ENCODE data around the gene ZNF524.
A peak's percentile ranks its signal among the peaks of the same experiment; 100 is the strongest.
"Not testable (repeated sequence)": the region's sequence is repeated elsewhere in the genome, so short reads cannot be mapped to it uniquely, and the experiment has no call there.

Gene ZNF524, protein sequence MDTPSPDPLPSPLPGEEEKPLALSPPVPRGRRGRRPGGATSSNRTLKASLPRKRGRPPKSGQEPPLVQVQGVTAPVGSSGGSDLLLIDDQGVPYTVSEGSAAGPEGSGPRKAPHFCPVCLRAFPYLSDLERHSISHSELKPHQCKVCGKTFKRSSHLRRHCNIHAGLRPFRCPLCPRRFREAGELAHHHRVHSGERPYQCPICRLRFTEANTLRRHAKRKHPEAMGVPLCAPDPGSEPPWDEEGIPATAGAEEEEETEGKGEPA

DNA sequence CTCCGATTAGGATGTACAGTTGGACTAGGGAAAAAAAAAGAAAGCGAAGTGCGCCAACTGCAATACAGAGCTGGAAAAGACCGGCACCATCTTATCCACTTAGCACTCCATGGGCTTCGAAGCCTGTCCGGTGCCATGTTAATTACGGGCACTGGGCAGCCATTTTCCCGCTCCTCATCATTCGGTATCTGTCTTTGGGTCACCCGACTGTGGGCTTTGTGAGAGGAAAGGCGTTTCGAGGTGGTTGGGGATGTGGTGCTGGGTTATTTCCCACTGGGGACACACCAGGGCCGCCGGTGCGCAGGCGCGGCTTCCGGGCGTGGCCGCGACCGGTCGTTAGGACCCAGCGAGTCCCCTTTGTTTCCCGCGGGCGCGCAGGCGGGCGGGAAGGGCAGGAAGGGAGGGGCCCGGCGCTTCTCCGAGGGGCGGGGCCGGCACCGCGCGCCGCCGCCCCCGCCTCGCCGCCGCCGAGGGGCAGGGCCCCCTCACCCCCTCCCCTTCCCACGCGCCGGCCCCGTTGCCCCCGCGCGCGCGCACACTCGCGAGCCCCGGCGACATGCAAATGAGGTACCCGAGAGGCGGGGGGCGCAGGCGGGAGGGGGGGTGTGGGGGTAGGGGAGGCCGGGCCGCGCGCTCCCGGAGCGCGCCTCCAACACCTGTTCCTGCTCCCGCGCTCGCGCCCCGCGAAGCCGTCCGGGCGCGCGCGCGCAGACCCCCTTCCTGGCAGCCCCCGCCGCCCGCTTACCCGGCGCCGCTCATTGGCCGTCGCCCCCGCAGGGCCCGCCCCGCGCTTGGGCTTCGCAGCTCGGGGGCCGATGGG lies at the start of gene ZNF524:
Gene ZNF524 (plus strand): TSS at position 447 of the 820 bp plus-strand sequence. CDS start 1,825 bp downstream, outside the sequence.
- DNase-seq, result peak; percentile 90

DNA sequence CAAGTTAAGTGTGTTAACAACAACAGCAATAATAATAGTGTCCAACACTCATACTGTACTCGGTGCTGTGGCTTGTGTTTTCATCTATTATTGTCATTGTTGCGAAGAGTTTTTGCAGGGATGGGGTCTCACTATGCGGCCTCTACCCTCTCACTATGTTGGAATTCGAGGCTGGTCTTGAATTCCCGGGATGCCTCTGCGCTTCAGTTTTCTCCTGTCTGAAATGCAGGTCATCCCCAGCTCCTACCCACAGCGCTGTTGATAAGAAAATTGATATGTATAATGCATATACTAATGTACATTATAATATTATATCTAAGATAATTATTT lies 49.8 kb upstream of the ZNF524 start:
- DNase-seq, result no peak

DNA sequence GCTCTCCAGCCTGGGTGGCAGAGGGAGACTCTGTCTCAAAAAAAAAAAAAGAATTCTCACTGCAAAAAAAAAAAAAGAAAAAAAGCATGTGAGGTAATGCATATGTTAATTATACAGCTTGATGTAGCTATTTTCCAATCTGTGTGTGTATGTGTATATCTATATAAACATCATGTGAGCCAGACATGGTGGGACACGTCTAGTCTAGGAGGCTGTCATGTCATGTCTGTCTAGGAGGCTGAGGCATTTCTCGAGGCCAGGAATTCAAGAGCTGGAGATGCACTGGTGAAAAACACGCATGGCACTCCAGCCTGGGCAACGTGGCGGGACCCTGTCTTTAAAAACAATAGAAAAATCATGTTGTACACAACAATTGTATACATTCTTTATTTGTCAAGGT lies 47.9 kb upstream of the ZNF524 start:
- DNase-seq, result no peak

DNA sequence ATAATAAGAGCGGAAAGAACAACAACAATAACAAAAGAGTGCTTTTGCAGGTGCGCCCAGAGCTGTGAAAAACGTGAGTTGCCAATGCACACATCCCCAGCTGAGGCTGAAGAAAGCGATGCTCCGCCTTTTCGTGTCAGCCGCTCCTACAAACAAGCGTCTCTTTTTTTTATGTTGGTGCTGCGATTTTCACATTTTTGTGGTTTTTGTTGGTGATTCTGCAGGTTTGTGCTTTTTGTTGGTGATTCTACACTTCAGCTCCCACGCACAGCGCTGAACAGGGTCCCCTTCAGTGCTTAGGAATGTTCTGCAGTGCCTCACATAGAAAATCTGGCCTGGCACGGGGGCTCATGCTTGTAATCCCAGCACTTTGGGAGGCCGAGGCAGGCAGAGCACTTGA lies 47.5 kb upstream of the ZNF524 start:
- DNase-seq, result no peak

DNA sequence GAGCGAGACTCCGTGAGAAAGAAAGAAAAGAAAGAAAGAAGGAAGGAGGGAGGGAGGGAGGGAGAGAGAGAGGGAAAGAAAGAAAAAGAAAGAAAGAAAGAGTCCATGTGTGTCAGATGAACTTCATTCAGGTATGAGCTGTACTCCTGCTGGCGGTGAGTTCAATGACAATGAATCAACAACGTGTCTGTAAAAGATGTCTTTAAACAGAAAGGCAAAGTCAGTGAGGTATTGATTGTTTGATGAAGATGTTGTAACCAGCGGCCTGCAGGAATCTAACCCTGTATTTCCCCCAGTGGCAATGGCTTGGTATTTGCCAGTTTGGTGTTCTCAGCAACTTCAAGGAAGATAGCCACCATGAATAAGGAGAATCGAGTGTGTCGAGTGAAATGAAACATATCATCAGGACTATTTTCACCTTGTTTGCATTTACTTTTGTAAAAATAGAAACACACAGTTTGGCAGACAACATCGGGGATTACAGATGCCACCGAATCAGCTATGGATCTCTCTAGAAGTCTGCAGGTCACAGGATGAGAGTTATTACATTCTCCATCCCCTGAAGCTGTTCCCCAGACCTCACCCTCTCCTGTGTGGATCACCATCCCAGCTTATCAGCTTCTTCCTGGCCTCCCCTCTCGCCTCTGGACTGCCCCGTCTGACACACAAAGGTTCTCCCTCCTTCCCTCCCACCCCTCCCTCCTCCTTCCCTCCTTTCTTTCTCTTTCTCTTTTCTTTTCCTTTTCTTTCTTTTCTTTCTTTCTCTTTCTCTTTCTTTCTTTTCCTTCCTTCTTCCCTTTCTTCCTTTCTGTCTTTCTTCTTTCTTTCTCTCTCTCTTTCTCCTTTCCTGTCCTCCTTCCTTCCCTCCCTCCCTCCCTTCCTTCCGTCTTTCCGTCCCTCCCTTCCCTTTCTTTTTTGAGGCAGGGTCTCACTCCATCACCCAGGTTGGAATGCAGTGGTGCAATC lies 46.6 kb upstream of the ZNF524 start:
- no peak for DNase-seq

DNA sequence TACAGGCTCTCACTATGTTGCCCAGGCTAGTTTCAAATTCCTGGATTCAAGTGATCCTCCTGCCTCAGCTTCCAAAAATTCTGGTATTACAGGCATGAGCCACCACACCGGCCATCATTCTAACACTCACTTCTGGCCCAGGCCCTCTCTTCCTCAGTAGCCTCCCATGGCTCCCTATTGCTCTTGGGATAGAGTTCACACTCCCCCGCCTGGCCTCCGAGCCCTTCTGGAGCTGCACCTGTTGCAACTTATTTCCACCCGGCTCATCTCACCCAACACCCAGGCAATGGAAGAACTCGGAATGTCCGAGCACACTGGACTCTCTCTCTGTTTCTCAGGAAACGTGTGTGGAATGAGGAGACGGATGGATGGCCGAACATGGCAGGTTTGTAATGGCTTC lies 45.8 kb upstream of the ZNF524 start:
- no peak for DNase-seq

DNA sequence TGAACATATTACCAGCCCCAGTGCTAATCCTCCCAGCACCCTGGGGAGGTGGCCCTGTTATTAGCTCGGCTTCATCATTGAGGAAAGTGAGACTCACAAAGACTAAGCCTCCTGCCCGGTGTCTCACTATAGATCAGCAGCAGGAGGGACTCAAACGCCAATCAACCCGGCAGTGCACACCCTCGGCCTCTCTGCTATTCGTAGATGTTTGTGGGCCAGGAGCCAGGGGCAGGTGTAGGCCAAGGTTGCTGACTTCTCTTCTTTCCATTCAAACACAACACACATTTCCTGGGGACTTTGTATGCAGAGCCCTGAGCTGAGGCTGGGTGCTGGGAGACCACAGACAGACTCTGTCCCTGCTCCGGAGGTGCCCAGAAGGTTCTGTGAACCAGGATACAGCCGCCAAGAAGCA lies 45.3 kb upstream of the ZNF524 start:
- no peak for DNase-seq

DNA sequence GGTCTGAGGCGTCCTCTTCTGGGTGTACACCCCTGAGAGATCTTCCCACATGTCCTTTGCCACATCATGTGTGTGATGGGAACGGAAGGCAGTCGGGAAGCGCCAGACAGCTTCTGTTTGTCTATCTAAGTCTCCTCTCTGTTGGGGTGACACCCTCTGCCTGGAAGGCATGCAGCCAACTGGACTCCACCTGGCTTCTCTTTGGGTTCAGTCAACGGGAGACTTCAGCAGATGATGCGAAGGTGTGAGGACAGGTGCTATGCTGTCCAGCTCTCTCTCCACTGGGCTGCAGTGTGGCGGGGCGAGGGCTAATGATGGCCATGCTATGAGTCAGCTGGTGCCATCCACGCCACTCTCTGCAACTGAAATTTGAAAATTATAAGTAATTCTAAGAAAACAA lies 40.4 kb upstream of the ZNF524 start:
- no peak for DNase-seq

DNA sequence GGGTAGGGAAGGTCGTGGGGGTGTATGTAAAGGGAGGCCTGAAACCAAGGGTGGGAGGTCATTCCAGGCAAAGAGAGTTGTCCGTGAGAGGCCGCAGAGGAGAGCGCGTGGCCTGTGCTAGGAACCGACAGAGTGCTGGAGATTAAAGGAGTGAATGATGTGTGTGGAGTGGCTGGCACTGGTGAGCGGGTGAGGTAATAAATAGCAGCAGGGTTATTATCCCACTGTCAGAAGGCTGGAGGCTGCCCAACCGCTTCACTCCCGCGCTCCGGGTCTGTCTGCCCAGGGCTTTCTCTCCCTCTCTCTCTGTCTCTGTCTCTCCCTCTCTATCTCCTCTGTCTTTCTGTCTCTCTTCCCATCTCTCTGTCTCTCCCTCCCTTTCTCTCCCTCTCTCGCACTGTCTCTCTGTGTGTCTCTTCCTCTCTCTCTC lies 36.8 kb upstream of the ZNF524 start:
- no peak for DNase-seq

DNA sequence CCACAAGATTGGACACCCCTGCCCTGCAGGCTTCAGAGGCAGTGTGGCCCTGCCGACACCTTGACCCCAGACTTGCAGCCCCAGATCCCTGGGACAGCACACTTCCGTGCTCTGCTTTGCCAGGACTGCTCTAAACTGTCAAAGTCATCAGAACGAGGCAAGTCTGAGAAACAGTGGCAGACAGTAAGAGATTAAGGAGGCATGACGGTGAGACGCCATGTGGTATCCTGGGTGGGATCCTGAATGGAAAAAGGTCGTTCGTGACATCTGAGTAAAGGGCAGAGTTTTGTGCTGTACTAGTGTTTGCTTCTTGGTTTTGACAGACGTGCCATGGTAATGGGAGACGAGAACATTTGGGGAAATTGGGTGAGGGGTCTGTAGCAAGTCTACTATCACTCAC lies 33.3 kb upstream of the ZNF524 start:
- no peak for DNase-seq

DNA sequence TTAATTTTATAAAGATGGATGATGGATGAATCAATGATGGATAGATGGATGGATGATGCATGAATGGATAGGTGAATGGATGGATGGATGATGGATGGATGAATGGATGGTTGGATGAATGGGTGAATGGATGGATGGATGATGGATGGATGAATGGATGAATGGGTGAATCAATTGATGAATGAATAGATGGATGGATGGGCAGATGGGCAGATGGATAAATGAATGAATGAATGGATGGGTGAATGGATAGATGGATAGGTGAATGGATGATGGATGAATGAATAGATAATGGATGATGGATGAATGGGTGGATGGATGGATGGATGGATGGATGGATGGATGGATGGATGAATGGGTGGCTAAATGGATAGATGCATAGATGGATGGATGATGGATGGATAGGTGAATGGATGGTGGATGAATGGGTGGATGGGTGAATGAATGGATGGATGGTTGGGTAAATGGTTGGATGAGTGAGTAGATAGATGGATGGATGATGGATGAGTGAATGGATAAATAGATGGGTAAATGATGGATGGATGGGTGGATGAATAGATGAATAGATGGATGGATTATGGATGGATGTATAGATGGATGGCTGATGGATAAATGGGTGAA lies 32.3 kb upstream of the ZNF524 start:
- no peak for DNase-seq

DNA sequence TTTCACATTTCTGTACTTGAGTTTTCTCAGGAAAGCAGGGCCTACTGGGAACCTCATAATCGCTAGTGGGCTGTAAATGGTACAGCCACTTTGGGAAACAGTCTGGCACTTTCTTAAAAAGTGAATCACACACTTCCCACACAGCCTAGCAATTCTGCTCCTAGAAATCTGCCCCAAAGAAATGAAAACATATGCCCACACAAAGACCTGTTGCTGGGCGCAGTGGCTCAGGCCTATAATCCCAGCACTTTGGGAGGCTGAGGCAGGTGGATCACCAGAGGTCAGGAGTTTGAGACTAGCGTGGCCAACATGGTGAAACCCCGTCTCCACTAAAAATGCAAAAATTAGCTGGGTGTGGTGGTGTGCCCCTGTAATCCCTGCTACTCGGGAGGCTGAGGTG lies 30.6 kb upstream of the ZNF524 start:
- not testable (repeated sequence) for DNase-seq

DNA sequence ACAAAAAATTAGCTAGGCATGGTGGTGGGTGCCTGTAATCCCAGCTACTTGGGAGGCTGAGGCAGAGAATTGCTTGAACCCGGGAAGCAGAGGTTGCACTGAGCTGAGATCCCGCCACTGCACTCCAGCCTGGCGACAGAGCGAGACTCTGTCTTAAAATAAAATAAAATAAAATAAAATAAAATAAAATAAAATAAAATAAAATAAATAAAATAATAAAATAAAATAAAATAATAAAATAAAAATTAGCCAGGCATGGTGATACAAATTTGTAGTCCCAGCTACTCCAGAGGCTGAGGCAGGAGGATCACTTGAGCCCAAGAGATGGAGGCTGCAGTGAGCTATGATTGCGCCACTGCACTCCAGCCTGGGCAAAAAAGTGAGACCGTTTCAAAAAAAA lies 26.2 kb upstream of the ZNF524 start:
- not testable (repeated sequence) for DNase-seq

DNA sequence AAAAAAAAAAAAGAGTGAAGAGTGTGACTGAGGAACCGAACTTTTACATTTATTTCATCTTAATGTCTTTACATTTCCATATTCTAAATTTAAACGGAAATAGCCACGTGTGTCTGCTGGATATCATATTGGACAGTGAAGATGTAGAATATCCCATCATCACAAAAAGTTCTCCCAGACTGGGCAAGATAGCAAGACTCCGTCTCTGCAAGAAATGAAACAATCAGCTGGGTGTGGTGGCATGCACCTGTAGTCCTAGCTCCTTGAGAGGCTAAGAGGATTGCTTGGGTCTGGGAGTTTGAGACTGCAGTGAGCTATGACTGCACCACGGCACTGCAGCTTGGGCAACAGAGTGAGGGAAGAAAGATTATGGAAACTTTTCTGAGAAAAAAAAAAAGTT lies 23.3 kb upstream of the ZNF524 start:
- no peak for DNase-seq

DNA sequence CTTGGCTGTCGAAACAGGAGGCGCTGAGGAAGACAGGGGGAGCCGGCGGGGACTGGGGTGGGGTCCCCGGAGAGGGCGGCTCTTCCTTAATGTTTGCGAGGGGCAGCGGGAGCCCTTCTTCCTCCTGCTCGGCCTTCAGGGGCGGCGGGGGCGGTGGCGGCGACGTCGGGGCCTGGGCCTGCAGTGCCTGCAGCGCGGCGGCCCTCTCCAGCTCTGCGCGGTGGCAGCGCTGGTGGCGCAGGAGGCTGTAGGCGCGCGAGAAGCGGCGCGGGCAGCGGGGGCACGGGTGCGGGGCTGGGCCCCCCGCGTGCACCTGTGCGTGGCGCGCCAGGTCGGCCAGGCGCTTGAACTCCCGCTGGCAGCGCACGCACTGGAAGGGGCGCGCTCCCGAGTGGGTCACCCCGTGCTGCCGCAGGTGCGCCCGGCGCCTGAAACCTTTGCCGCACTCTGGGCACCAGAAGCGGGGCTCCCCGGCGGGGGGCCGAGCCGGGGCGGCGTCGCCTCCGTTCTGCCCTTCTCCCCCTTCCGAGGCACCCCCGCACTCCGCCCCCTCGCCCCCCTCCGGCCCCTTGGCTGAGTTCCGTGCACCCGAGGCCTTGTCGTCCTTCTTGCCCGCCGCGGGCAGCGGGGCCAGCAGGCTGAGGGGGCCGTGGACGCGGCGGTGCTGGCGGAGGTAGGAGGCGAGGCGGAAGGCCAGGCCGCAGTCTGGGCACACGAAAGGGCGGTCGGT lies 21.9 kb upstream of the ZNF524 start:
- DNase-seq, result no peak

DNA sequence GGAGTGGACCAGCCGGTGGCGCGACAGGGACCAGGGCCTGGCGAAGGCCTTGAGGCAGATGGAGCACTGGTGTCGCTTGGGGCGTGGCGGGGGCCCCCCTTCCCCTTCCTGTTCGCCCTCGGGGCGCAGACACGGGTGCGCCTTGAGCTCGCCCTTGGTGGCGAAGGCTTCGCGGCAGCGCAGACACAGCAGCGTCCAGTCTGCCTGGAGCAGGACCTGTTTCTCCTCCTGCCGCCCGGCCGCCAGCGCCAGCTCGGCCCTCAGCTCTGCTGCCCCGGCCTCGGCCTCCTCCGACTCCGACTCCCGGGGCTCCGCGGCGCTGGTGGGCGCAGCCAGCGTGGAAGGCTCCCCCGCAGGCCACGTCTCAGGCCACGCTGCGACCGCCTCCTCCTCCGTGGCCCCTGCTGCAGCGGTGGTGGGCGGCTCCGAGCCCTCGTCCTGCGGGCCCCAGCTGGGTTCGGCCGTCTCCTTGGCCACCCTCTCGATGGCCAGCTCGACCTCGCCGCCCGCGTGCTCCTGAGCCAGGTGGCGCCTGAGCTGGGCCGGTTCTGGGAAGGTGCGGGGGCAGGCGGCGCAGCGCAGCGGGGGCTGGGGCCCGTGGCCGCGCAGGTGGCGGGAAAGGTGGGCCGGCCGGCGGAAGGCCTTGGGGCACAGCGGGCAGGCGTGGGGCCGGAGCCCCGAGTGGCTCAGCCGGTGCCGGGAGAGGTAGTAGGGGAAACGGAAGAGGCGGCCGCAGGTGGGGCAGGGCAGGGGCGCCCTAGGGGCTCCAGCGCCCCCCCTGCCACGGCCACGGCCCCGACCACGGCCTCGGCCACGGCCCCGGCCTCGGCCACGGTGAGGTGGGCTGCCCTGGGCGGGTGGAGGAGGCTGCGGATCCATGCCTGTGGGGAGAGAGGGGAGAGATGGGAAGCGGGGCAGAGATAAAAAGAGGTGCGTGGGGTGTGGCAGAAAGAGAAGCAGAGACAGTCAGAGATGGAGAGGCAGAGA lies 21.0 kb upstream of the ZNF524 start:
- no peak for DNase-seq

DNA sequence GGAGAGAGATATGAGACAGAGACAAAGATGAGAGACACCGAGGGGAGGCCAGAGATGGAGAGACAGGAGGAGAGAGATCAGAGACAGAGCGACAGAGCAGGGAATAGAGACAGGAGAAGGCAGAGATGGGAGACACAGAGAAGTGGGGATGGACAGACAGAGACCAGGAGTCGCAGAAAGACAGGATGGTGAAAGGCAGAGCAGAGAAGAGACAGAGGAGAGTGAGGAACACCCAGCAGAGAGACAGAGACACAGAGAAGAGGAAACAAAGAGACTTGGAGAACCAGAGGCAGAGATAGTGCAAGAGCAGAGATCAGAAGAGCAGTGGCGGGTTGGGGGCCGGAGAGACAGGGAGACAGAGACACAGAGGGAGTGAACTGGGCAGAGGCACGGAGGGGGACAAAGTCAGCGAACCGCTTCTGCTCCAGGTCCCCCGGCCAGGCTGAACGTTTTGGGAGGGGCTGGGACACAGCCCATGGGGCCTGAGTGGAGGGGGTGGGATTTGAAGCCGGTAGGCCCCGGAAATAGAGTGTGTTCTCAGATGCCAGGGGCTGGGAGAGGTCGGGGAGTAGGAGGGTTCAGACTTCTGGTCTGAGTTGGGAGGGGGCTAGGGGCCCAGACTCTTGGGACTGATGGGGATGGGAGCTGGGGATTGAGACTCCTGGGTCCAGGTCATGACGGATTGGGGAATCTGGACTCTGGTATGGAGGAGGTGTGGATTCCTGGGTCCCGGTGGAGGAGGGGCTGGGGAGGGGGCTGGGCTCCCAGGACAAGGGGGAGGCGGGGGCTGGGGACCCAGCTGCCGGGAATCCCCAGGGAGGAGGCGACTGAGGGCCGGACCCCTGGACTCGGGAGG lies 20.1 kb upstream of the ZNF524 start:
- no peak for DNase-seq

DNA sequence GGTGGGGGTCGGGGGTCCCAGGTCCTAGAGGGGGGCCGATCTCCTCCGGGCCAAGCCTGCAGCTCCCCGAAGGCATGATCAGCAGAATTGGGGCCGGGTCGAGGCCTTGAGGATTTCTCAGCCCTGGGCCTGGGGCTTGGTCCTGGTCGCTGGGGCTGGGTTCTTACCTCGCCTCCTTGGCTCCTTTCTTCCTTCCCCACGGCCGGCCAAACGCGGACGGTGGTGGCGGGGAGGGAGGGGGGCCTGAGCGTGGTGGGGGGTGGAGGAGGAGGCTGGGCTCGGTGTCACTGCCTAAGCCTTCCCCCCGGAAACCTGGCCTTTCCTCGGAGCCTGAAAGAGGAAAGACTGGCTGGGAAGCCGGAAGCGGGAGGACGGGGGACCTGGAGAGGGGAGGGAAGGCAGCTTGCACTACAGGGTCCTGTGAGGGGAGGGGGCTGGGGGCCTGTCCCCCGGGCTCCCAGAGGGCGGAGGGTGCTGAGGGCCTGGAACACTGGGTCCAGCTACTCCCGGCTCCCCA lies 19.4 kb upstream of the ZNF524 start, which contains the start of gene ZNF579:
Gene ZNF579 (minus strand): TSS at position 221 of the 517 bp plus-strand sequence. CDS start 1,209 bp downstream, outside the sequence.
- peak; percentile 89 for DNase-seq

DNA sequence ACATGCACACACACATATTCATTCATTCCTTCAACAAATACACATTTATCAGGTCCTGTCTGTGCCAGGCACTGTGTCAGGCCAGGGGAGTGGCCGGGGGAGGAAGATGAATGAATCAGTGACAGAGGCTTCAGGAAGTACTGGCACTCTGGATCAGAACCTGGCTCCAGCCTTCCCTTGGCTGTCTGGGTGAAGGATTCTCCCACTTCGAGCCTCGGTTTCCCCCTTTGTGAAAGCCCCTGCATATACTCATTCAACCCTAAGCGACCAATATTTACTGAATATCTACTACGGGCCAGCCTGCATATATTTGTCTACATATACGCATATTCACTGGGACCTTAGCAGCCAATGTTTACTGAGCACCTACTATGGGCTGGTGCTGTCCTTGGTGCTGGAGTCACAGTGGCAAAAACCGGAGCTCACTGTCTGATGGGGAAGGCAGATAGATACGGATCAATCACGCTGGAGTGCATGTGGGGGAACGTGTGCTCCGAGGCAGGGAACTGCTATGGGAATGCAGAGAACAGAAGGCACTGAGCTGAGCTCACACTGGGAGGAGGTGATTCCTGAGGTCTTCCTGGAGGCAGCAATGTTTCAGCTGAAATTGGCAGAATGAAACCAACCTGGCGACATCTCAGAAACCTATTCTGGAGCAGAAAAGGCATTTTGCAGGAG lies 18.8 kb upstream of the ZNF524 start:
- no peak for DNase-seq
